ENCODE measurements around the gene GBGT1. TPM values are rescaled to one million over a fixed set of nuclear protein-coding genes. Genes with fewer than 3 reads are reported as not detected.

Gene GBGT1
- polyA plus RNA-seq, 1 of the 3 experiments (the other 2 are of a cell fraction): 0.51 TPM

- Histone ChIP-seq H3F3A (replicated peaks; ENCODE audit: insufficient read depth) (no peaks in the 10 kb centered on the region), H3K9me2 (no peaks in the 10 kb centered on the region), H3K4me1 (ENCODE audit: control insufficient read depth in 1 of 2, insufficient read depth in 2 of 2, low read depth in 1 of 2, low read length in 1 of 2) (no peaks in the 10 kb centered on the region; a peak in 1 of 4 replicates), H4K20me1 (ENCODE audit: insufficient read depth) (no peaks in the 10 kb centered on the region), H3K79me2 (ENCODE audit: insufficient read depth) (no peaks in the 10 kb centered on the region), H3K9ac (no peak overlapping the region), H3K4me3 (ENCODE audit: low read depth in 2 of 2, low read length in 1 of 2) (no peak overlapping the region), H3K27ac (ENCODE audit: low read depth in 2 of 2, low read length in 1 of 2) (no peak overlapping the region), H3K4me2 (no peak overlapping the region), H2AFZ (ENCODE audit: low read depth) (no peak overlapping the region), H3K9me3 (no peaks in the 10 kb centered on the region), H3K27me3 (ENCODE audit: insufficient read depth) (peaks cover 47% of the 10 kb centered on the region), H3K36me3 (replicated peaks in 1 of 2; ENCODE audit: control insufficient read depth in 1 of 2, insufficient read depth in 2 of 2, low read length in 1 of 2) (no peaks in the 10 kb centered on the region)
- DNase-seq: no peak
- POLR2A ChIA-PET: no interaction called here
- no peak for TF ChIP-seq NRF1 (IDR thresholded peaks at IDR 0.05; ENCODE audit: low read depth, low read length)
- TF ChIP-seq IRF3 (IDR thresholded peaks at IDR 0.05; ENCODE audit: low read depth, low read length): no peak
- TF ChIP-seq POLR2AphosphoS5 (IDR thresholded peaks at IDR 0.05; ENCODE audit: low read depth, low read length): no peak
- no peak for TF ChIP-seq FOXJ3 (CRISPR knock-in tag; IDR thresholded peaks at IDR 0.05)
- TF ChIP-seq FOSL2 (IDR thresholded peaks at IDR 0.05; ENCODE audit: borderline replicate concordance, low read depth): no peak
- TF ChIP-seq EZH2phosphoT487 (IDR thresholded peaks at IDR 0.05; ENCODE audit: borderline replicate concordance, low read depth): no peak
- TF ChIP-seq, protein P1, sequence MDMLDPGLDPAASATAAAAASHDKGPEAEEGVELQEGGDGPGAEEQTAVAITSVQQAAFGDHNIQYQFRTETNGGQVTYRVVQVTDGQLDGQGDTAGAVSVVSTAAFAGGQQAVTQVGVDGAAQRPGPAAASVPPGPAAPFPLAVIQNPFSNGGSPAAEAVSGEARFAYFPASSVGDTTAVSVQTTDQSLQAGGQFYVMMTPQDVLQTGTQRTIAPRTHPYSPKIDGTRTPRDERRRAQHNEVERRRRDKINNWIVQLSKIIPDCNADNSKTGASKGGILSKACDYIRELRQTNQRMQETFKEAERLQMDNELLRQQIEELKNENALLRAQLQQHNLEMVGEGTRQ (IDR thresholded peaks at IDR 0.05; ENCODE audit: borderline replicate concordance, low read depth, low read length): no peak
- no peak for TF ChIP-seq ELF1 (IDR thresholded peaks at IDR 0.05)
- no peak for TF ChIP-seq EP300 (IDR thresholded peaks at IDR 0.05; ENCODE audit: borderline replicate concordance in 1 of 2, low read depth in 1 of 2, low read length in 1 of 2)
- no peak for TF ChIP-seq SMC3 (IDR thresholded peaks at IDR 0.05; ENCODE audit: low read depth, low read length)
- TF ChIP-seq RCOR1 (IDR thresholded peaks at IDR 0.05; ENCODE audit: low read length): no peak
- TF ChIP-seq, protein P2, sequence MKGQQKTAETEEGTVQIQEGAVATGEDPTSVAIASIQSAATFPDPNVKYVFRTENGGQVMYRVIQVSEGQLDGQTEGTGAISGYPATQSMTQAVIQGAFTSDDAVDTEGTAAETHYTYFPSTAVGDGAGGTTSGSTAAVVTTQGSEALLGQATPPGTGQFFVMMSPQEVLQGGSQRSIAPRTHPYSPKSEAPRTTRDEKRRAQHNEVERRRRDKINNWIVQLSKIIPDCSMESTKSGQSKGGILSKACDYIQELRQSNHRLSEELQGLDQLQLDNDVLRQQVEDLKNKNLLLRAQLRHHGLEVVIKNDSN (IDR thresholded peaks at IDR 0.05; ENCODE audit: borderline replicate concordance, low read depth): no peak
- CTCF ChIA-PET: interaction anchor here (1.3 kb wide), 1 partner anchor 60 kb away, joined by 4 read pairs; no protein-coding TSS in a partner anchor
- 37% methylated on average over 8 of the region's 17 CpGs for WGBS (ENCODE audit: low lambda C conversion rate)
These were observed 40.8 kb upstream of the GBGT1 start for GRCh38 chr9:133204335-133204992.

- H3K36me3 ChIP-seq (replicated peaks in 1 of 2; ENCODE audit: control insufficient read depth in 1 of 2, insufficient read depth in 2 of 2, low read length in 1 of 2): no peaks in the 10 kb centered on the region
- no peak overlapping the region for H3K4me3 ChIP-seq (ENCODE audit: low read depth in 2 of 2, low read length in 1 of 2)
- no peak overlapping the region for H3K9ac ChIP-seq
- no peaks in the 10 kb centered on the region for H4K20me1 ChIP-seq (ENCODE audit: insufficient read depth)
- H3K4me1 ChIP-seq (ENCODE audit: control insufficient read depth in 1 of 2, insufficient read depth in 2 of 2, low read depth in 1 of 2, low read length in 1 of 2): no peaks in the 10 kb centered on the region
- H3K27ac ChIP-seq (ENCODE audit: low read depth in 2 of 2, low read length in 1 of 2): no peak overlapping the region
- H3K27me3 ChIP-seq (ENCODE audit: insufficient read depth): peaks cover 47% of the 10 kb centered on the region
- H3K79me2 ChIP-seq (ENCODE audit: insufficient read depth): no peaks in the 10 kb centered on the region
- H3K9me2 ChIP-seq: no peaks in the 10 kb centered on the region
- no peak overlapping the region for H3K4me2 ChIP-seq
- DNase-seq: no peak
- H3F3A ChIP-seq (replicated peaks; ENCODE audit: insufficient read depth): no peaks in the 10 kb centered on the region
- no peak overlapping the region for H2AFZ ChIP-seq (ENCODE audit: low read depth)
- 19% methylated on average over 10 of the region's 10 CpGs for WGBS (ENCODE audit: low lambda C conversion rate)
- CTCF ChIA-PET: no interaction called here
- H3K9me3 ChIP-seq: no peaks in the 10 kb centered on the region
- POLR2A ChIA-PET: no interaction called here
- TF ChIP-seq YY1 (IDR thresholded peaks at IDR 0.05; ENCODE audit: low read depth) (no peak), IRF3 (IDR thresholded peaks at IDR 0.05; ENCODE audit: low read depth, low read length) (no peak), MXI1 (IDR thresholded peaks at IDR 0.05; ENCODE audit: low read depth, low read length) (no peak), CHD2 (IDR thresholded peaks at IDR 0.05; ENCODE audit: low read length, partially characterized antibody) (no peak), TAF1 (IDR thresholded peaks at IDR 0.05; ENCODE audit: borderline replicate concordance, low read depth, low read length) (no peak), RAD21 (IDR thresholded peaks at IDR 0.05; ENCODE audit: low read length) (no peak), REST (IDR thresholded peaks at IDR 0.05; ENCODE audit: low read depth, low read length) (no peak), FOXM1 (IDR thresholded peaks at IDR 0.05; ENCODE audit: low read depth) (no peak), FOSL2 (IDR thresholded peaks at IDR 0.05; ENCODE audit: borderline replicate concordance, low read depth) (no peak)
These were observed 39.9 kb upstream of the GBGT1 start for GRCh38 chr9:133203506-133204075.
